K562 (cell line): ENCODE measurements around the gene ZEB2. TPM values are rescaled to one million over a fixed set of nuclear protein-coding genes. Genes with fewer than 3 reads are reported as not detected.

Experiments
- ATAC-seq: fragments of 200-7000 bp; cut with Tn5 transposase; 3 replicates; pipeline ENCODE4 v1.9.1; 2020; ENCODE audit warnings: moderate library complexity
- BruUV-seq: library from RNA; stranded (reverse); fragments of 400-500 nt; replicated peaks from 2 replicates; lab custom pipeline; 2021; lab: Mats Ljungman, UMichigan
- CTCF ChIA-PET: fragments of 300-600 bp; formaldehyde crosslinking; extraction: SDS; loops from one replicate; lab custom pipeline; 2021; ENCODE audit warnings: low intra/inter-chr PET ratio; lab: Yijun Ruan, JAX
- POLR2A ChIA-PET: fragments of 300-600, 350-650 bp; sonication (Branson Sonifier 250); formaldehyde crosslinking; extraction: SDS; loops from one replicate; lab custom pipeline; 2021; ENCODE audit warnings: antibody characterized with exemption, inconsistent platforms; lab: Yijun Ruan, JAX
- DNase-seq, 4 experiments: peaks; one replicate each; pipeline versions ENCODE4 v3.0.0 to v3.0.0-alpha.2; 2011 to 2018; ENCODE audit warnings: low spot score in 3 of 4, mixed read lengths in 3 of 4; ENCODE audit errors: extremely low read depth in 1 of 4
- FAIRE-seq: peaks from 2 replicates; lab custom pipeline; 2011; peaks lifted over from hg19 to GRCh38; lab: Jason Lieb, UNC
- H2AFZ ChIP-seq: 2 replicates; pipeline ENCODE4 v1.6.0; 2011; ENCODE audit warnings: low read depth, low read length, control low read depth, inconsistent platforms
- H3K27ac ChIP-seq: fragments of 200-600 bp; 3 replicates; pipeline ENCODE4 v1.8.0; 2011; ENCODE audit warnings: low read depth, mild to moderate bottlenecking, control low read depth, inconsistent platforms, low read length, moderate library complexity, mixed read lengths; ENCODE audit errors: extremely low read depth
- H3K27me3 ChIP-seq, 2 experiments: fragments of 300-600 bp in 1 of 2; 2 replicates in 1 of 2; 3 replicates in 1 of 2; pipeline versions ENCODE4 v1.6.0 to v1.8.0; 2011; ENCODE audit warnings: inconsistent platforms in 2 of 2, low read length in 2 of 2, mild to moderate bottlenecking in 1 of 2, mixed read lengths in 1 of 2, moderate library complexity in 1 of 2; ENCODE audit not compliant: control insufficient read depth in 2 of 2, insufficient read depth in 2 of 2
- H3K36me3 ChIP-seq: fragments of 300-600 bp; 3 replicates; pipeline ENCODE4 v1.8.0; 2011; ENCODE audit warnings: mild to moderate bottlenecking, low read length, inconsistent platforms; ENCODE audit not compliant: control insufficient read depth, insufficient read depth
- H3K4me1 ChIP-seq, 2 experiments: fragments of 200-600 bp in 1 of 2; replicated peaks in 1 of 2; 2 replicates in 1 of 2; 3 replicates in 1 of 2; pipeline versions ENCODE4 v1.5.1 to v1.8.0; 2011; ENCODE audit warnings: inconsistent platforms in 2 of 2, low read length in 2 of 2, mild to moderate bottlenecking in 1 of 2, mixed read lengths in 1 of 2, moderate library complexity in 1 of 2; ENCODE audit not compliant: control insufficient read depth in 2 of 2, insufficient read depth in 2 of 2
- H3K4me2 ChIP-seq: 2 replicates; pipeline ENCODE4 v1.6.1; 2011; ENCODE audit warnings: low read length, control low read depth, inconsistent platforms, mixed read lengths; ENCODE audit not compliant: insufficient read depth
- H3K4me3 ChIP-seq: fragments of 200-600 bp; sonication (generic), shearing (Covaris generic); 2 replicates; pipeline ENCODE4 v1.5.1; 2016; ENCODE audit warnings: control low read depth, inconsistent platforms
- H3K79me2 ChIP-seq: fragments of 200-600 bp; 3 replicates; pipeline ENCODE4 v1.8.0; 2011; ENCODE audit warnings: low read length, inconsistent platforms; ENCODE audit not compliant: control insufficient read depth, insufficient read depth
- H3K9ac ChIP-seq, 2 experiments: 2 replicates each; pipeline versions ENCODE4 v1.6.0 to v1.6.1; 2011; ENCODE audit warnings: low read depth in 2 of 2, low read length in 2 of 2, control low read depth in 1 of 2, inconsistent platforms in 1 of 2, mild to moderate bottlenecking in 1 of 2, mixed read lengths in 1 of 2; ENCODE audit not compliant: insufficient read depth in 1 of 2
- H3K9me1 ChIP-seq: one replicate; pipeline ENCODE4 v1.6.0; 2011; ENCODE audit warnings: inconsistent platforms, mild to moderate bottlenecking, low read length, moderate library complexity; ENCODE audit not compliant: control insufficient read depth, insufficient read depth
- H3K9me3 ChIP-seq: replicated peaks from 2 replicates; pipeline ENCODE4 v1.5.1; 2011; ENCODE audit warnings: low read depth, low read length, inconsistent platforms; ENCODE audit not compliant: control insufficient read depth, insufficient read depth
- H4K20me1 ChIP-seq: replicated peaks from 2 replicates; pipeline ENCODE4 v1.6.1; 2011; ENCODE audit warnings: low read length, inconsistent platforms, mixed read lengths; ENCODE audit not compliant: control insufficient read depth, insufficient read depth
- CBFA2T2 ChIP-seq: fragments of 450-650 bp; conservative IDR thresholded peaks from 2 replicates; pipeline ENCODE4 v1.6.1; 2017; ENCODE audit warnings: mild to moderate bottlenecking
- CREB3 ChIP-seq: fragments of 450-650 bp; conservative IDR thresholded peaks from 2 replicates; pipeline ENCODE4 v1.6.1; 2016; ENCODE audit warnings: missing genetic modification characterization, low read depth, mild to moderate bottlenecking, missing compliant biosample characterization, moderate library complexity
- CXXC5 ChIP-seq: fragments of 250-450 bp; sonication (Bioruptor Pico); IDR thresholded peaks from 2 replicates; pipeline ENCODE4 v1.8.0; 2022; ENCODE audit warnings: inconsistent platforms, mild to moderate bottlenecking, moderate library complexity
- ELF4 ChIP-seq: fragments of 450-650 bp; formaldehyde crosslinking; IDR thresholded peaks from 2 replicates; pipeline ENCODE4 v1.4.0; 2022; ENCODE audit warnings: missing genetic modification characterization
- FOXA3 ChIP-seq, 2 experiments: fragments of 450-650 bp in 1 of 2; sonication (generic) in 1 of 2; formaldehyde crosslinking; IDR thresholded peaks in 1 of 2; conservative IDR thresholded peaks in 1 of 2; 2 replicates each; pipeline versions ENCODE4 v1.4.0 to v1.8.0; 2020 to 2022; ENCODE audit warnings: mild to moderate bottlenecking in 2 of 2, missing genetic modification reagents in 1 of 2
- GATAD2A ChIP-seq: fragments of 450-650 bp; IDR thresholded peaks from 2 replicates; pipeline ENCODE4 v1.6.1; 2017
- GATAD2B ChIP-seq: fragments of 450-650 bp; IDR thresholded peaks from 2 replicates; pipeline ENCODE4 v1.6.1; 2017; ENCODE audit warnings: mild to moderate bottlenecking, borderline replicate concordance
- HNRNPUL1 ChIP-seq: fragments of 200-400 bp; formaldehyde crosslinking; IDR thresholded peaks from 2 replicates; pipeline ENCODE4 v1.6.1; 2017; ENCODE audit warnings: low read length
- JUND ChIP-seq, 2 experiments: IDR thresholded peaks; 2 replicates in 1 of 2; 3 replicates in 1 of 2; pipeline ENCODE4 v1.6.1; 2011; ENCODE audit warnings: borderline replicate concordance in 2 of 2, low read depth in 2 of 2, low read length in 2 of 2, improper control_type of control experiment in 1 of 2, missing biosample characterization in 1 of 2, missing genetic modification characterization in 1 of 2, missing genetic modification reagents in 1 of 2
- NEUROD1 ChIP-seq: fragments of 150-350 bp; IDR thresholded peaks from 2 replicates; pipeline ENCODE4 v1.6.1; 2014; ENCODE audit warnings: borderline replicate concordance, low read length, low read depth; ENCODE audit not compliant: partially characterized antibody
- RAD51 ChIP-seq: fragments of 450-650 bp; IDR thresholded peaks from 2 replicates; pipeline ENCODE4 v1.7.1; 2016; ENCODE audit warnings: low read depth, mild to moderate bottlenecking, borderline replicate concordance
- TCF3 ChIP-seq: sonication (generic); formaldehyde crosslinking; IDR thresholded peaks from 2 replicates; pipeline ENCODE4 v1.4.0; 2020; ENCODE audit warnings: mild to moderate bottlenecking, missing genetic modification reagents
- VEZF1 ChIP-seq: fragments of 200-800 bp; sonication (Bioruptor generic); IDR thresholded peaks from 2 replicates; pipeline ENCODE4 v1.6.1; 2017; ENCODE audit warnings: missing genetic modification characterization, missing compliant biosample characterization
- ZBTB11 ChIP-seq, 3 experiments: fragments of 200-800 bp in 1 of 3; fragments of 250-450 bp in 1 of 3; fragments of 450-650 bp in 1 of 3; sonication (Bioruptor Pico) in 1 of 3; sonication (Bioruptor generic) in 1 of 3; formaldehyde crosslinking in 1 of 3; IDR thresholded peaks; 2 replicates each; pipeline versions ENCODE4 v1.6.1 to v1.8.0; 2016 to 2022; ENCODE audit warnings: mild to moderate bottlenecking in 2 of 3, missing genetic modification characterization in 2 of 3, missing compliant biosample characterization in 1 of 3, moderate library complexity in 1 of 3
- ZNF77 ChIP-seq: fragments of 250-450 bp; sonication (Bioruptor Pico); IDR thresholded peaks from 2 replicates; pipeline ENCODE4 v1.5.0; 2020
- WGBS: fragments of 100-300 bp; shearing (Covaris generic); methylation state at CpG from one replicate; pipeline ENCODE4 v1.1.6; 2016; ENCODE audit warnings: low coverage, mixed read lengths; ENCODE audit not compliant: insufficient coverage; ENCODE audit errors: missing lambda C conversion rate; 5-methylcytosine and 5-hydroxymethylcytosine counted together
- in situ Hi-C: fragments of 300-500 bp; cut with MboI; formaldehyde crosslinking; loops from 4 replicates; pipeline ENCODE4 v1.15.0; 2018; ENCODE audit warnings: inconsistent platforms, mixed read lengths
- intact Hi-C: fragments of 100-400 bp; cut with micrococcal nuclease; formaldehyde crosslinking; loops from 2 replicates; pipeline ENCODE4 v1.14.2; 2022
- polyA plus RNA-seq, 8 experiments: library from polyadenylated mRNA; depleted of rRNA in 4 of 8; stranded (reverse) in 5 of 8; unstranded in 3 of 8; fragments of >200 nt; fragmentation: Nextera tagmentation in 2 of 8; fragmentation: Illumina TruSeq in 1 of 8; extraction: Ambion mirVana in 2 of 8; extraction: Trizol in 1 of 8; gene quantifications; 2 replicates each; pipeline versions ENCODE4 v1.2.1 to v1.2.3, GENCODE V29; 2011 to 2014; ENCODE audit warnings: inconsistent platforms in 1 of 8, missing spikeins in 1 of 8
- total RNA-seq, 7 experiments: library from RNA; depleted of rRNA in 6 of 7; stranded (reverse); fragments of >200 nt in 6 of 7; fragmentation: Illumina TruSeq in 2 of 7; extraction: Trizol in 2 of 7; gene quantifications; 2 replicates each; pipeline versions ENCODE4 v1.2.1 to v1.2.3, GENCODE V29; 2011 to 2021; ENCODE audit warnings: low replicate concordance in 1 of 7

ZEB2 gene
- total and polyA plus RNA-seq, 9 of the 15 experiments (the other 6 are each of a cell fraction or from before 2014, with no cell fraction given), result 15.1 to 113 (median 72.3) TPM

GRCh38 chr2:144441711-144442141 is 78.2 kb downstream of the ZEB2 start:
- DNase-seq, result peak; percentile 35 to 82 (median 48)
- Histone ChIP-seq H3K36me3 (peaks cover 62% of the 10 kb centered on the region), H3K27me3 (no peaks in the 10 kb centered on the region), H3K4me2 (peak overlapping the region; percentile 10; the same call in 1 of the 2 replicates), H3K9ac (peak overlapping the region in 1 of 2 experiments; percentile 58; a peak in 2 of 4 replicates), H3K79me2 (peaks cover 98% of the 10 kb centered on the region), H3K9me1 (no peaks in the 10 kb centered on the region), H3K27ac (peak overlapping the region; percentile 88; the same call in 2 of the 3 replicates), H3K9me3 (no peaks in the 10 kb centered on the region), H2AFZ (no peak overlapping the region), H3K4me3 (no peak overlapping the region), H4K20me1 (no peaks in the 10 kb centered on the region), H3K4me1 (peaks cover 15 to 47% of the 10 kb centered on the region in 2 experiments)
- peak; percentile 73 for FAIRE-seq
- in situ Hi-C loops (no loop called here), intact Hi-C loops (loop anchor here (2.0 to 5.0 kb wide), 3 partner anchors 66 to 141 kb away; a partner anchor contains a TSS)
- ChIA-PET CTCF (no interaction called here), POLR2A (interaction anchor here (0.6 kb wide), 1 partner anchor 394 kb away, joined by 4 read pairs; no protein-coding TSS in a partner anchor)
- no TSS peak for BruUV-seq
- 0% methylated on average over 2 of the region's 2 CpGs for WGBS
- peak; percentile 67 for ATAC-seq
- TF ChIP-seq FOXA3 (CRISPR knock-in tag; conservative IDR thresholded peaks at IDR 0.05 in 1 of 2, IDR thresholded peaks at IDR 0.05 in 1 of 2), result peak in 1 of 2 experiments; percentile 87; a peak in 2 of 4 replicates
- TF ChIP-seq RAD51, result 0 out of 2 replicates have a peak, but pooled peaks have one; percentile 8
- no peak for TF ChIP-seq ZNF77 (CRISPR knock-in tag)
- no peak for TF ChIP-seq HNRNPUL1
- TF ChIP-seq JUND (IDR thresholded peaks at IDR 0.05; ENCODE audit: borderline replicate concordance, low read depth, low read length), result peak; percentile 38; the same call in 1 of the 2 replicates
- no peak; the same call in 2 of the 3 replicates for TF ChIP-seq JUND (tag; IDR thresholded peaks at IDR 0.05; ENCODE audit: borderline replicate concordance, low read depth, low read length)
- peak; percentile 27; the same call in 1 of the 2 replicates for TF ChIP-seq VEZF1 (CRISPR knock-in tag)
- TF ChIP-seq NEUROD1, result peak; percentile 12
- TF ChIP-seq CXXC5 (CRISPR knock-in tag), result peak; percentile 27; the same call in 1 of the 2 replicates
- TF ChIP-seq ELF4 (CRISPR knock-in tag), result peak; percentile 69; the same call in 1 of the 2 replicates
- 0 out of 2 replicates have a peak, but pooled peaks have one; percentile 25 for TF ChIP-seq CREB3 (tag)
- peak; percentile 93 for TF ChIP-seq TCF3 (CRISPR knock-in tag)
- TF ChIP-seq GATAD2A, result peak; percentile 45; the same call in 1 of the 2 replicates
- peak; percentile 96 for TF ChIP-seq CBFA2T2
- TF ChIP-seq GATAD2B, result peak; percentile 60; the same call in 1 of the 2 replicates
- peak in 1 of 3 experiments; percentile 57; a peak in 1 of 6 replicates for TF ChIP-seq ZBTB11 (CRISPR knock-in tag; IDR thresholded peaks at IDR 0.05)
